Measurements from ENCODE around the gene PURA. TPM values are rescaled to one million over a fixed set of nuclear protein-coding genes. Genes with fewer than 3 reads are reported as not detected.

The PURA gene
- total RNA-seq, 6 donors from 2014 or later = 13.8 to 43.2 (median 22.7) TPM

- 71 to 72% methylated on average over 5 of the region's 5 CpGs for WGBS, 2 donors
- Histone ChIP-seq H3K9me3 (no peaks in the 10 kb centered on the region), H3K4me1 (peaks cover 12 to 27% (median 24%) of the 10 kb centered on the region in 4 donors), H3K4me3 (no peak overlapping the region), H3K27ac (peak overlapping the region in 1 of 4 donors; percentile 45), H3K36me3 (no peaks in the 10 kb centered on the region), H3K27me3 (no peaks in the 10 kb centered on the region)
- no peak for TF ChIP-seq EP300 (IDR thresholded peaks at IDR 0.05)
- TF ChIP-seq POLR2A (IDR thresholded peaks at IDR 0.05) = no peak
- TF ChIP-seq CTCF (IDR thresholded peaks at IDR 0.05) = no peak
- no peak for TF ChIP-seq POLR2AphosphoS5 (IDR thresholded peaks at IDR 0.05)
- DNase-seq (no peak), ATAC-seq (ENCODE audit: low FRiP score in 2 of 2) (no peak)
Observed at GRCh38 chr5:140130949-140131733, 17.2 kb downstream of the PURA start.

- no peak overlapping the region for H3K4me3 ChIP-seq
- peak; percentile 26 to 50 for TF ChIP-seq POLR2AphosphoS5 (IDR thresholded peaks at IDR 0.05)
- TF ChIP-seq CTCF (IDR thresholded peaks at IDR 0.05) = no peak
- no peak for TF ChIP-seq POLR2A (IDR thresholded peaks at IDR 0.05)
- no peak for TF ChIP-seq EP300 (IDR thresholded peaks at IDR 0.05)
- DNase-seq = peak in 1 of 2 donors; percentile 92
- peak overlapping the region in 1 of 4 donors; percentile 45 for H3K27ac ChIP-seq
- H3K9me3 ChIP-seq = no peaks in the 10 kb centered on the region
- WGBS, 2 donors = 25 to 42% methylated on average over 3 of the region's 3 CpGs
- peak; percentile 83 to 85 for ATAC-seq (ENCODE audit: low FRiP score in 2 of 2)
- peaks cover 12 to 27% (median 24%) of the 10 kb centered on the region in 4 donors for H3K4me1 ChIP-seq
- no peaks in the 10 kb centered on the region for H3K36me3 ChIP-seq
- H3K27me3 ChIP-seq = no peaks in the 10 kb centered on the region
Observed at GRCh38 chr5:140131967-140132409, 18.1 kb downstream of the PURA start.

GRCh38 chr5:140133514-140134167 is 19.7 kb downstream of the PURA start:
- Histone ChIP-seq H3K9me3 (no peaks in the 10 kb centered on the region), H3K4me3 (no peak overlapping the region), H3K27me3 (no peaks in the 10 kb centered on the region), H3K27ac (no peak overlapping the region), H3K4me1 (peaks cover 17 to 27% (median 24%) of the 10 kb centered on the region in 4 donors), H3K36me3 (no peaks in the 10 kb centered on the region)
- TF ChIP-seq CTCF (IDR thresholded peaks at IDR 0.05) (peak in 4 of 6 experiments; percentile 27 to 50 (median 40)), EP300 (IDR thresholded peaks at IDR 0.05) (no peak)
- DNase-seq (peak in 1 of 2 donors; percentile 78), ATAC-seq (ENCODE audit: low FRiP score in 2 of 2) (peak in 1 of 2 donors; percentile 71)
- 76 to 80% methylated on average over 4 of the region's 4 CpGs for WGBS, 2 donors

- no peaks in the 10 kb centered on the region for H3K9me3 ChIP-seq
- 78 to 84% methylated on average over 2 of the region's 2 CpGs for WGBS, 2 donors
- ATAC-seq (ENCODE audit: low FRiP score in 2 of 2) = no peak
- no peaks in the 10 kb centered on the region for H3K27me3 ChIP-seq
- TF ChIP-seq POLR2AphosphoS5 (IDR thresholded peaks at IDR 0.05) = no peak
- TF ChIP-seq CTCF (IDR thresholded peaks at IDR 0.05) = no peak
- no peak for TF ChIP-seq POLR2A (IDR thresholded peaks at IDR 0.05)
- no peak for TF ChIP-seq EP300 (IDR thresholded peaks at IDR 0.05)
- no peaks in the 10 kb centered on the region for H3K36me3 ChIP-seq
- DNase-seq = no peak
- H3K4me3 ChIP-seq = no peak overlapping the region
- peaks cover 17 to 27% (median 24%) of the 10 kb centered on the region in 4 donors for H3K4me1 ChIP-seq
- no peak overlapping the region for H3K27ac ChIP-seq
Observed at GRCh38 chr5:140134277-140134935, 20.5 kb downstream of the PURA start.

Data from upper lobe of left lung (tissue), 6 donors.